Vagina (tissue), 2 donors: ENCODE results near the gene RALGPS2. TPM values are rescaled to one million over a fixed set of nuclear protein-coding genes. Genes with fewer than 3 reads are reported as not detected.

ENCODE experiments used
- DNase-seq, 2 donors: peaks; one replicate each; pipeline ENCODE4 v3.0.0-alpha.2; 2017; ENCODE audit errors: extremely low spot score in 2 of 2
- H3K27ac ChIP-seq: fragments of 200-600 bp; sonication (generic); one replicate; pipeline ENCODE4 v1.5.1; 2019
- H3K27me3 ChIP-seq: fragments of 200-600 bp; sonication (generic); one replicate; pipeline ENCODE4 v1.5.1; 2019
- H3K36me3 ChIP-seq, 2 donors: fragments of 200-600 bp; sonication (generic); one replicate each; pipeline ENCODE4 v1.5.1; 2017 to 2019
- H3K4me1 ChIP-seq: fragments of 200-600 bp; sonication (generic); one replicate; pipeline ENCODE4 v1.5.1; 2019
- H3K4me3 ChIP-seq, 2 donors: fragments of 200-600 bp; sonication (generic); 1 replicate in 1 of 2; 2 replicates in 1 of 2; pipeline ENCODE4 v1.5.1; 2016 to 2019
- H3K9me3 ChIP-seq: fragments of 200-600 bp; sonication (generic); one replicate; pipeline ENCODE4 v1.5.1; 2019
- CTCF ChIP-seq, 3 experiments: fragments of 450-650 bp in 2 of 3; fragments of 200-600 bp in 1 of 3; sonication (generic) in 1 of 3; IDR thresholded peaks; one replicate each; pipeline ENCODE4 v1.5.1; 2017 to 2019; ENCODE audit warnings: antibody characterized with exemption in 3 of 3, mild to moderate bottlenecking in 2 of 3, moderate library complexity in 2 of 3
- POLR2A ChIP-seq, 2 donors: fragments of 450-650 bp; IDR thresholded peaks; one replicate each; pipeline ENCODE4 v1.6.1; 2017; ENCODE audit warnings: antibody characterized with exemption in 2 of 2, mild to moderate bottlenecking in 2 of 2, moderate library complexity in 2 of 2
- POLR2AphosphoS5 ChIP-seq, 2 donors: sonication (generic); formaldehyde crosslinking; IDR thresholded peaks; one replicate each; pipeline ENCODE4 v1.9.0; 2017; ENCODE audit warnings: antibody characterized with exemption in 2 of 2, mild to moderate bottlenecking in 2 of 2, low read depth in 1 of 2; ENCODE audit not compliant: insufficient read depth in 1 of 2
- intact Hi-C: fragments of 100-400 bp; cut with DNase I; formaldehyde crosslinking; loops from one replicate; pipeline ENCODE4 v1.15.1; 2023
- total RNA-seq: library from RNA; depleted of rRNA; stranded (reverse); fragments of >200 nt; gene quantifications from one replicate; pipeline ENCODE4 v1.2.3, GENCODE V29; 2016

Gene RALGPS2
- total RNA-seq, 1 donor from 2014 or later, result 20.4 TPM

- intact Hi-C loops, result no loop called here
- no peaks in the 10 kb centered on the region for H3K4me1 ChIP-seq
- DNase-seq, result no peak
- H3K9me3 ChIP-seq, result no peaks in the 10 kb centered on the region
- H3K36me3 ChIP-seq, result peaks cover 0 to 13% of the 10 kb centered on the region in 2 donors
- no peak overlapping the region for H3K4me3 ChIP-seq
- TF ChIP-seq POLR2AphosphoS5 (IDR thresholded peaks at IDR 0.05; ENCODE audit: insufficient read depth in 1 of 2, low read depth in 1 of 2) (no peak), POLR2A (IDR thresholded peaks at IDR 0.05) (no peak), CTCF (IDR thresholded peaks at IDR 0.05) (no peak)
- no peaks in the 10 kb centered on the region for H3K27me3 ChIP-seq
- no peak overlapping the region for H3K27ac ChIP-seq
Observed at GRCh38 chr1:178916448-178917174, 191.6 kb downstream of the RALGPS2 start.

DNA sequence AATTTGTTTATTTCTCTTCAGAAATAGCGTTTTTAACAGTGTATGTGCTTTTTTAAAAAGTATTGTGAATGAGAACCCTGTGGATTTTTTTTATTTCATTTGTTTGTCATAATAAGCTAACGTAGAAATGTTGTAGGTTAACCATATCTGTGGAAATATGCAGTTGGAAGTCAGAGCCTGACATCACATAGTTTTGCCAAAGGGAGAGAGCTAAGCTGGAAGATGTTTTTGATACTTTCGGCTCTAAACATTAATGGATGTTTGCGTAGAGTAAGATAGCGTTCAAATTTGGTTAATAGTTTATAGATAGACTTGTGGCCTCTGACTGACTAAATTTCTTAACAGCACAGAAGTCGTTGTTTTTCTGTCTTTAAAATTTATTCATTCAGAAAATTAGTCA, 193.3 kb downstream of the RALGPS2 start:
- Histone ChIP-seq H3K36me3 (peaks cover 0 to 13% of the 10 kb centered on the region in 2 donors), H3K9me3 (no peaks in the 10 kb centered on the region), H3K27me3 (no peaks in the 10 kb centered on the region), H3K27ac (no peak overlapping the region), H3K4me1 (no peaks in the 10 kb centered on the region), H3K4me3 (no peak overlapping the region)
- intact Hi-C loops, result no loop called here
- no peak for TF ChIP-seq POLR2A (IDR thresholded peaks at IDR 0.05)
- no peak for TF ChIP-seq CTCF (IDR thresholded peaks at IDR 0.05)
- no peak for TF ChIP-seq POLR2AphosphoS5 (IDR thresholded peaks at IDR 0.05; ENCODE audit: insufficient read depth in 1 of 2, low read depth in 1 of 2)
- no peak for DNase-seq

GRCh38 chr1:178918955-178919354, 193.9 kb downstream of the RALGPS2 start:
- no peak for DNase-seq
- TF ChIP-seq POLR2A (IDR thresholded peaks at IDR 0.05) (no peak), POLR2AphosphoS5 (IDR thresholded peaks at IDR 0.05; ENCODE audit: insufficient read depth in 1 of 2, low read depth in 1 of 2) (no peak), CTCF (IDR thresholded peaks at IDR 0.05) (no peak)
- Histone ChIP-seq H3K36me3 (peaks cover 0 to 12% of the 10 kb centered on the region in 2 donors), H3K27me3 (no peaks in the 10 kb centered on the region), H3K9me3 (no peaks in the 10 kb centered on the region), H3K4me1 (no peaks in the 10 kb centered on the region), H3K4me3 (no peak overlapping the region), H3K27ac (no peak overlapping the region)
- intact Hi-C loops, result no loop called here

DNA sequence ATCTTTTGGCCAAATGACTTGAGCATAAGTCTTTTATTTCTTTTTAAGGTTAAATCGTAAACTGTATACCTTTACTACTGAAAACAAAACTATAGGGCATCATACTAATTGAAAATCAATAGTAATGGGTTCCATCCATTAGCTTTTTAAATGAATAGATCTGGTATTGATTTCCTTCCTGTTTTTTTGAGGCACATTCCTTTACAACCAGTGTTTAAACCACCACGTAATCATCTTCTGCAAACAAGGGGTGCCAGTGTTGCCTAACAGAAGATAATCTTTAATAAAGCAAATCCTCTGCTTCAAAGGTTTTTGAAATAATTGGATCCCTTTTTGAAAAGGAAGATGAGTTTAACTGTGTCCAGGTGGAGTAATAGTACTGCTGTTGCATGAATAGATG, 194.5 kb downstream of the RALGPS2 start:
- Histone ChIP-seq H3K27me3 (no peaks in the 10 kb centered on the region), H3K4me1 (no peaks in the 10 kb centered on the region), H3K4me3 (no peak overlapping the region), H3K36me3 (peaks cover 0 to 8% of the 10 kb centered on the region in 2 donors), H3K27ac (no peak overlapping the region), H3K9me3 (no peaks in the 10 kb centered on the region)
- intact Hi-C loops, result no loop called here
- no peak for DNase-seq
- TF ChIP-seq POLR2A (IDR thresholded peaks at IDR 0.05), result no peak
- no peak for TF ChIP-seq CTCF (IDR thresholded peaks at IDR 0.05)
- no peak for TF ChIP-seq POLR2AphosphoS5 (IDR thresholded peaks at IDR 0.05; ENCODE audit: insufficient read depth in 1 of 2, low read depth in 1 of 2)

DNA sequence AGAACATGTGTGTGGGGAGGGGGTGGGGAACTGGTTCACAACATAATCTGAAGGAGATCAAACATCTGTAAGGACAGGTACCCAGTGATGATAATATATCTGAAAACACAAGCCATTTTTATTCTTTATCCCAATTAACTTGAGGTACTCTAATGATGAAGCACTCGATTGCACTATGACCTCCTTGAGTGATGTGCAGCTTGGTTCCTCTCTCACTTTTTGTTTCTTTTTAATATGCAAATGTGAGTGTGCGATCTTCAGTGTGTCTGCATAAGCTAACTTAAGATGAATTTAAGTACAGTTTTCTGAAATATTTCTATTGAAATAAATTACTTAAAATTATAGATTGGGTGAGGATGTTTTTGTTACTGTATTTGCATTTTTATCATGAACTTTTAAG, 196.5 kb downstream of the RALGPS2 start:
- H3K4me3 ChIP-seq, result no peak overlapping the region
- intact Hi-C loops, result no loop called here
- no peaks in the 10 kb centered on the region for H3K27me3 ChIP-seq
- no peaks in the 10 kb centered on the region for H3K4me1 ChIP-seq
- H3K9me3 ChIP-seq, result no peaks in the 10 kb centered on the region
- TF ChIP-seq POLR2A (IDR thresholded peaks at IDR 0.05), result no peak
- no peak for TF ChIP-seq POLR2AphosphoS5 (IDR thresholded peaks at IDR 0.05; ENCODE audit: insufficient read depth in 1 of 2, low read depth in 1 of 2)
- TF ChIP-seq CTCF (IDR thresholded peaks at IDR 0.05), result no peak
- H3K27ac ChIP-seq, result no peak overlapping the region
- no peak for DNase-seq
- peaks cover 0 to 5% of the 10 kb centered on the region in 2 donors for H3K36me3 ChIP-seq
